Activated CD4-positive, alpha-beta T cell treated with anti-CD3 and anti-CD28 coated beads, Interleukin-2, amount 50 U/mL, for 16 hours (primary cell): ENCODE data around the gene CHCHD6.
A peak's percentile ranks its signal among the peaks of the same experiment; 100 is the strongest.

Experiments used
- DNase-seq: peaks from one replicate; pipeline ENCODE4 v3.0.0-alpha.2; 2020

CHCHD6 gene

DNA sequence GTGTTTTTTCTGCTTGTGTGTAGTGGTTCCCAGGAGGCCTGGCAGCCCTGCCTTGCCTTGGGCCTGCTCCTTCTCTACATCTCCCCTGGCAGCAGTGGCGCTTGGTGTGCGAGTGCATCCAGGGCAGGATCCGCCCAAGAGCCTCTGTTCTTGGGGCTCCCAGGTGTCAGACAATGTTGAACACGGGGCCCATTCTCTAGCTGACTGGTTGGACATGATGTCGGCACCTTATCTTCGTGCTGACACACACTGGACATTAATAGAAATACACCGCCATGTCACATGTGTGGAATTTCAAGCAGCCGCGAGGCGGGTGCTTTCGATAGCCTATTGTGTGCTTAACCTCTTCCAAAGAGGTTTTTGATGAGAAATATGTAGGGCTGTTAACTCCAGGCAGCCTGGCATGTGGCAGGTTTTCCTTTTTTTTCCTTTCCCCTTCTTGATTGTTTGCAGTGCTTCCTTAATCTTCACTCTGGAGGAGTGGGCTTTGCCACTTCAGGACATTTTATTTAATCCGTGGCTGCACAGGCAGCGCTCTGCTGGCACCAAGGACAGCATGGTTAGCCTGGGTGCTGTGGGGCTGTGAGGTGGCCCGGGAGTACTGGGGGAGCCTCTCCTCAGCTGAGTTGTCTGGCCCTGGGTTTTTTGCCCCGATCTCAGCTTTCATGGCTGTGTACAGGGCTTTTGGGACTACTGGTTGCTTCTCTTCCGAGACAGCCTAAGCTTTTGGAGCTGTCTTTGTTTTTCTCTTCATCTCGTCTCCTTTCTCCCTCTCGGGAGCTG is 42.5 kb downstream of the CHCHD6 start:
- DNase-seq: no peak

DNA sequence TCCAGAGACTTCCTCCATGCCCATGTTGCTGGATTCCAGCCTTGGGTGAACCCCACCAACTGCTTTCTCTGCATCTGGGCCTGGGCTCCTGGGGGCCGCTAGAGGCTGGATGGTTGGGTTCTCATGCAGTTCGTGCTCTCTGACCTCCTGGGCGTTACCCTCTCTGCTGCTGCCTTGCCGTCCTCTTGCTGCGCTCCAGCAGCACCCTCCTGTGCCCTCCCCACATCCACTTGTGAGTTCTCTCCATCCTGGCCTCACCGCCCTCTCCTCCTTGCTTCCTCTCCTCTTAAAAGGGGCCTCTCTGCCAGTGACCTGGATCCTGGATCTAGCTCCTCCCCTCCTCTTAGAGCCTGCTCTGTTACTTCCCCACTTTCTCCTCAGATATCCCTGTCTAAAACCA is 43.7 kb downstream of the CHCHD6 start:
- DNase-seq: no peak

DNA sequence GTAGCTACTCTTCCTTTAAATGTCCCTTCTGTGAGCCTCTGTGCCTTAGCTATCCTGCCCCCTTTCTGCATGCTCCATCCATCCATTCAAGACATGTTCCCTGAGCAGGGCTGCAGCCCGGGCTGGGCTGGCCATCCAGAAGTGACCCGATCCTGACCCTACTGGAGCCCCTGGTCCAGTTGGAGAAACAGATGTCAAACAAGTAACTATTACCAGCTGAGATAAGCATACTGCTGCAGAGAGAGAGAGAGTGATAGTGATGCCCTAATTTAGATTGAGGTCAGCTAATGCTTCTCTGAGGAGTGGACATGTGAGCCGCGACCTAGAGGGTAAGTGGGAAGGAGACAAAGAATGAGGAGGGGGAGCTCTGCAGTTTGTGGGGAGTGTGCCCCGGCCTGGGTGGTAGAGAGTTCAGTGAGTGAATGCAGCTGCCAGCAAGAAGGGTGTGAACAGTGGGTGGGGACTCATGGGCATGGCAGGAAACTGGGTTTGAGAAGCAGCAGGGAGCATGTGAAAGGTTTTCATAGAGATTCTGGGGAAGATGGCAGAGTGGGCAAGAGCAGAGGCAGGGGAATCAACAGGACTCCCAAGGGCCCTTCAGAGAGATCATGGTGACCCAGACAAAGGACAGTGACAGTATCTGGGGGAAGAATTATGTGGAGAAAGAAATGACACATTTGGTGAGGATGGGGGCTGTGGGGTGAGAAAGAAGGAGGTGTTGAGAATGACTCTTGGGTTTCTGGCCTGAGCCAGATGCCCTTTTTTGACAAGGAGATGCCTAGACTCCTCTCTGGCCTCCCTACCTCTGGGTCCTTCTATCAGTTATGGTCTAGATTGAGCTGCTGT is 44.9 kb downstream of the CHCHD6 start:
- DNase-seq: no peak

- DNase-seq: no peak
These were observed 45.5 kb downstream of the CHCHD6 start for GRCh38 chr3:126749547-126749875.

DNA sequence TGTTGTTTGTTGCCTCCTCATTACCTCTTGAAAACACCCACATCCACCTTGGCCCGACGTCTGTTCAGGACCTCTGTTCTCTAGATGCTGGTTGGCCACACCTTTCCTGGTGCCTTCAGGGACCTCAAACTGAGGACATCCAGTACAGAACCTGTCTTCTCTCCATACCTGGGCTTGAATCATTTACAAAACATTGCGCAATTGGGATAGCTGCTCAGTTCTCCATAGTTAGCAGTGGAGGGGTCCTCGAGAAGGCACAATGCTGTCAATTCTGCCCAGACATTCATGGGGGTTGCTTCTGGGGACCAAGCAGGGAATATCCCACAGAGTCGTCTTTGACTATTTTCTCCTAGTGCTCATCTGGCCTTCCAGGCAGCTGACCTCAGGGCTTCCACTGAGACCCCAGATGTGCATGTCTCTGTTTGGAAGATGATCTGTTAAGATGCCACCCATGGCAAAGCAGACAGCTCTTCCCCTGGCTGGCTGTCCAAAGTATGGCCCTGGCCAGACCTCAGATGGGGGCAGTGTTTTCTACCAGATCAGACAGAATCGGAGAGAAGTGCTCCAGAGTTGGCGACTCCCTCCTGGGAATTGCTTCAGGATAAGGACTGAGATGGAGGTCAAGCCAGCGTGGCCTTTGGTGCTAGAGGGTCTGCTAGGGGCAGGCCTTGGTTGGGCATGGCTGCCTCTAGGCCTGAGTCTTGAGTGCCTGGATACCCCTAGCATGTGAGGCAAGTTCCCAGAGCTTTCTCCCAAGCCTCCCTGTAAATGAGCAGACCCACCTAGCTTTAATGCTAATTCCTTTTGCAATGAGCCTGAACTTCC is 46.1 kb downstream of the CHCHD6 start:
- no peak for DNase-seq

DNA sequence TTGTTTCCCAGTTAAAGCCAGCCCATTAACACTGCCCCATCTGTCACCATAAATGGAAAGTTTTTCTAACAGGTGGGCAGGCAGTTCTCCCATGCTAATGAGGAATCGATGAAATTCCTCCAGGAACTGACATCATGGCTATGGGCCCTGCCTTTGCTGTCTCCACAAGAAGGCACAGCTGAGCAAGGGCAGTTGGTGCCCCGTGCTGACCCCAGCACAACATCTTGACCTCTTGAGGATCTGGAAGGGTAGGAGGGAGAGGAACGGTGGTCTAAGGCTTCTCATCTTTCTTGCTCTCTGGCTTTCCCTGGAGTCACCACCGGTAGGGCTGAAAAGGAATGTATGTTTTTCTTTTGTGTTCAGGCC is 46.7 kb downstream of the CHCHD6 start:
- no peak for DNase-seq

DNA sequence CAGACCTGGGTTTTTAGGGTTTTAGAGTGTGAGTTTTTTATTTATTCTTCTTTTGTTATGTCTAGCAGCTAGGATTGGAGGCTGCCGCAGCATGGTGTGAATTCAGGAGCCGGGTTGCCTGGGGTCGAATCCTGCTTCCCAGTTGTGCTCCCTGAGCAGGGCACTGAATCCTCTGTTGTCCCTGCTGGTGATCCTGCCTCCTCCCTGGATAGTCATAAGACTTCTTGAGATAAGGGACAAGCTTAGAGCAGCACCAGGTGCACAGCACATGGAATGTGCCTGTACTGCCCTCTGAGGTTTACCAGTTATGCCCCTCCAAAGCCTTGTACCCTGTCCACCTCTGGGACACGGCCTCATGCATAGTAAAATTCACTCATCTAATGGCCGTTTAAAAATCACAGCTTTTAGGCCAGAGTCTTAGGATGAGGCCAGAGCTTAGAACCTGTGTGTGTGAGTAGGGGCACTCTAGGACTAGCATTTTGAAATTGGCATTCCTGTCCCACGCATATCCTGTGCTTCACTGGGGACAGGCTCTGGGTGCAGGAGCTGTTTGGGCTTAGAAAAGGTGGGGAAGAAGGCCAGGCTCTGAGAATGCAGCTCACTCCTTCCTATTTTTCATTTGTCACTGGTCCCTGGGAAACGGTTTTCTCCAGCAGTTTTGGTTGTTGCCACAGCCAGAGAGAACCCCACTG is 47.7 kb downstream of the CHCHD6 start:
- DNase-seq: no peak

GRCh38 chr3:126752303-126753190 is 48.5 kb downstream of the CHCHD6 start:
- DNase-seq: peak; percentile 55

- DNase-seq: no peak
These were observed 49.4 kb downstream of the CHCHD6 start for GRCh38 chr3:126753191-126754160.

DNA sequence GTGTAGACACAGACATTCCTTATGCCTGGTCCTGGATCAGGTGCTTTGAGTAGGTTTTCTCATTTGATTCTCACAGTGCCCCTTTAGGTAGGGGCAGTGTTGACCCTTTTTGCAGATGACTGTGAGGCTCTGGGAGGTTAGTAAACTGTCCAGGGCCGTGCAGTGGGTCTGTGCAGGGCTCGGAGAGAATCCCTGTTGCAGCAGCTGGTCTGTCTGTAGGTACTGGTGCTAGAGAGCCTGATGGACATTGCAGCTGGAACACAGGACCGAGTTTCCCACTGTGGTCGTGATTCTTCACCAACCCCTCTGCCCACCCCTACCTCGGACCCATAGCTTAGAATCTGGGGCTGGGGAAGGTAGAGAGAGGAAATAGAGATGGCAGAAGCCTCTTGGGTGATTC is 51.8 kb downstream of the CHCHD6 start:
- no peak for DNase-seq

- no peak for DNase-seq
These were observed 54.0 kb downstream of the CHCHD6 start for GRCh38 chr3:126758026-126758425.

- DNase-seq: no peak
These were observed 54.8 kb downstream of the CHCHD6 start for GRCh38 chr3:126758882-126759281.

- no peak for DNase-seq
These were observed 56.5 kb downstream of the CHCHD6 start for GRCh38 chr3:126760541-126760940.

DNA sequence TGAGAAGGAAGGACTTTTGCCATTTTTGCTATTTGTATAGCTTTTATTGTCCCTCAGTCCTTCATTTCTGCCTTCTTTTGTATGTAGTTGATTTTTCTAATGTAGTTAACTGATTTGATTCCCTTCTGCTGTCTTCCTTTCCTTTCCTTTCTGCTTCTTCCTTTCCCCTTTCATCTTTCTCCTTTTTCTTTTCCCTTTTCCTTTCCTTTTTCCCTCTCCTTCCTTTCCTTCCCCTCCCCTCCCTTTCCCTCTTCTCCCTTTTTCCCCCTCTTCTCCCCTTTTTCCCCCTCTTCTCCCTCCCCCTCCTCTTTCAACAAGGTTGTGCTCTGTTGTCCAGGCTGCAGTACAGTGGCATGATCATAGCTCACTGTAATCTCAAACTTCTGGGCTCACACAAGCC is 59.0 kb downstream of the CHCHD6 start:
- no peak for DNase-seq

DNA sequence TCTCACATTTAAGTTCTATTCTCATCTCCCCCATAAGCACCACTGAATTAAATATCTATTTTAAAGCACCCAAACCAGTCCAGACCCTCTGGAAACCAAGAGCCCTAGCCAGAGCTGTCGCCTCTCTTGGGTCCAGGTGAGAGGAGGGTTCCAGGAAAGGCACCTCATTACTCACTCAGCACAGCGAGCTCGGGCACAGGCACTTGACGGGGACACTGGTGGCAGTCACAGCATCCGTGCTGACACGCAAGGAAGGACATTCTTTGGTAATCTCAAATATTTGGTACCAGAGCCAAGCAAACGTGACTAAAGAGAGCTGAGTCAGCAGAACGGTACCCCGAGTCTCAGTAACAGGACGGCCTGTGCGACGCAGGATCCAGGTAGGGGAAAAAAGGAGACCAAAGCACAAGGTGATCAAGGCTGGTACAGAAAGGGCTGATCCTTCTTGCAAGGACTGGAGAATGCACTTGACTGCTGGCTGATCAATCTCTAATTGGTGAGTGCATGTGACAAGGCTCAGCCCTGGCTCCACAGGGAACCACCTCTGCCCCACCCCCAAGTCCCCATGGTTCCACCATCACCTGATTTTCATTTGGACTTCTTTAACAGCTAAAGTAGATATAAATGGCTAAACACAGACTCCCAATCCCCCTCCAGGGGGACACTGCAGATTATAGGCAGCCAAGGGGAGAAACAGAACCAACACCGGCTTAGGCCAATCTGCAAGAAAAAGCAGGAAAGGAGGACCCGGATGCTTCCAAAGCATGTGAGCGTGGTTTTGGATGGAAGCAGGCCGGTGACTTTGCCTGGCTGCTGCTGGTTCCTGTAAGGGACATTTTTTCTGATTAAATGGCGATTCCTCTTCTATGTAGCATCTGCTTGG is 61.4 kb downstream of the CHCHD6 start:
- DNase-seq: no peak

- DNase-seq: no peak
These were observed 62.6 kb downstream of the CHCHD6 start for GRCh38 chr3:126766653-126767052.

- no peak for DNase-seq
These were observed 64.9 kb downstream of the CHCHD6 start for GRCh38 chr3:126768903-126769302.

- DNase-seq: no peak
These were observed 66.1 kb downstream of the CHCHD6 start for GRCh38 chr3:126770096-126770495.

- DNase-seq: no peak
These were observed 69.1 kb downstream of the CHCHD6 start for GRCh38 chr3:126773167-126773566.

GRCh38 chr3:126773783-126774182 is 69.7 kb downstream of the CHCHD6 start:
- DNase-seq: no peak
